IPS-NIHi7 (cell line): ENCODE measurements around the gene URI1.
"Not testable (repeated sequence)": the region's sequence is repeated elsewhere in the genome, so short reads cannot be mapped to it uniquely, and the experiment has no call there.

Source experiments
- DNase-seq: peaks from one replicate; pipeline ENCODE4 v3.0.0; 2012; ENCODE audit warnings: mixed read lengths; ENCODE audit errors: extremely low spot score

URI1 gene

DNA sequence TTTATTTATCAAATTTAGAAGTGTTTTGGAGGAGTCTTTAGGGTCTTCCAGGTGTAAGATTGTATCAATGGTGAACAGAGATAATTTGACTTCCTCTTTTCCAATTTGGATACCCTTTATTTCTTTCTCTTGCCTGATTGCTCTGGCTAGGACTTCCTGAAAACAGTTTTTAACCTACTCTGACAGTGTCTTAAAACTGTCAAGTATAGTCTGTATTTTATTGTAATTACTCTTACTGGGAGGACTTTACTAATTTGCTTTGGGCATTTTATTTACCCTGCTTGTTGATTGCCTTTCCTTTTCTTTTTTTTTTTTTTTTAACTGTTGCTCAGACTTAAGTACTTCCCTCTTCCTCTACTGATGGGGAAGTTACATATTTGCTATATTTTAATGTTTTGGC, 81.3 kb downstream of the URI1 start:
- no peak for DNase-seq

DNA sequence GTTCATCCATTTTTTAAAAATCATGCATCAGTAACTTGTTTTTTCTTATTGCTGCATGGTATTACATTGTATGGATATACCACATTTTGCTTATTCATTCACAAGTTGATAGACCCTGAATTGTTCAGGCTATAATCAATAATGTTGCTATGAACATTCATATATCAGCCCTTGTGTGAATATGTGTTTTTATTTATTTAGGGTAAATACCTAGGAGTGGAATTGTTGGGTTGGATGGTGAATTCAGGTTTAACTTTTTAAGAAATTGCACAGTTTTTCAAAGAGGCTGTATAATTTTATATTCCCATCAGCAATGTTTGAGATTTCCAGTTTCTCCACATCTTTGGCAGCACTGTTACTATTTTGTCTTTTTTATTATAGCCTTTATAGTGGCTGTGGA, 82.1 kb downstream of the URI1 start:
- no peak for DNase-seq

DNA sequence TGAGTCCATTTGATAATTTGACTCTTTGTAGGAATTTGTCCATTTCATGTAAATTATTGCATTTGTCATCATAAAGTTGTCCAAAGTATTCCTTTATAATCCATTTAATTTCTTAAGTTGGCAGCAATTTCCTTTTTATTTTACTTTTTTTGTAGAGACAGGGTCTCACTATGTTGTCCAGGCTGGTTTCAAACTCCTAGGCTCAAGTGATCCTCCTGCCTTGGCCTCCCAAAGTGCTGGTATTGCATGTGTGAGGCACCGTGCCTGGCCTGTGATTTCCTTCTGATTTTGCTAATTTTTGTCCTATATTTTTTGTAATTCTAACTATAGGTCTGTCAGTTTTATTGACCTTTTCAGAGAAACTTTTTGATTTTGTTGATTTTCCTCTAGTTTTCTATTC, 84.9 kb downstream of the URI1 start:
- no peak for DNase-seq

DNA sequence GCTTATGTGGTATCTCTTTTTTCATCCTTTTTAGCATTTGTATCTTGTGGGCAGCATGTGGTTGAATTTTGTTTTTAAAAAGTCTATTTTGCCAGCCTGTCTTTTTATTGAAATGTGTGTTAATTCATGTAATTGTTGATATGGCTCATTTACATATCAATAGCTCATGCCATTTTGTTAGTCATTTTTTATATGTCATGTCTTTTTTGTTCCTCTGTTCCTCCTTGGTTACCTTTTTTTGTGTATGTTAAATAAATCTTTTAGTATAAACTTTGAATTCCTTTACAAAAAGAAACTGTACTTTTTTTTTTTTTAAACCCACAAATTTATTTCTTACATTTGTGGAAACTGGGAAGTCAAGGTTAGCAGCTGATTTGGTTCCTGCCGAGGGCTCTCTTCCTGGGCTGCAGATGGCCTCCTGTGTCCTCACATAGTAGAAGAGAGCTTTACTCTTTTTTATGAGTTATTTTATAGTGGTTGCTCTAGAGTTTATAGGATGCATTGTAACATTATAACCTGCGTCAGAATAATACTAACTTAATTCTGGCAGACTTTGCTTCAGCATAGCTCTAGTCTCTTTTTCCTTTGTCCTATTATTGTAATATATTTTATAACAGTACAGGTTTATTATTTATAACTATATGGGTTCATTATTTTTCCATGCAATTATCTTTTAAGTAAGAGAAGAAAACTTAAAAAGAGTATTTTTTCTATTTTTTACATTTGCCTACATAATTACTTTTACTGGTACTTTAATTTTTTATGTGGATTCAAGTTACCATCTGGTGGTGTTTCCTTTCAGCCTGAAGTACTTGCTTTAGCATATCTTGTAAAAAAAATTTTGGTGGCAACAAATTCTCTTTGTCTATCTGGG, 86.3 kb downstream of the URI1 start:
- DNase-seq, result no peak

DNA sequence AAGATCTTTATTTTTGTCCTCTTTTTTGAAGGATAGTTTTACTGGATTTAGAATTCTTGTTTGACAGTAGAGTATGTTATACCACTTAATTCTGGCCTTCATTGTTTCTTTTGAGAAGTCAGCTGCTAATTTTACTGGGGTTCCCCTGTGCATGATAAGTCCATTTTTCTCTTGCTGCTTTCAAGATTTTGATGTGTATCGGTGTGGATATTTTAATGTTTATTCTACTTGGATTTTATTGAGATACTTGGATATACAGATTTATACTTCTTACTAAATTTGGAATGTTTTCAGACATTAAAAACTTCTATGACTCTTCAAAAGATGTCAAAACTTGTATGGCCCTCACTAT, 86.9 kb downstream of the URI1 start:
- no peak for DNase-seq

DNA sequence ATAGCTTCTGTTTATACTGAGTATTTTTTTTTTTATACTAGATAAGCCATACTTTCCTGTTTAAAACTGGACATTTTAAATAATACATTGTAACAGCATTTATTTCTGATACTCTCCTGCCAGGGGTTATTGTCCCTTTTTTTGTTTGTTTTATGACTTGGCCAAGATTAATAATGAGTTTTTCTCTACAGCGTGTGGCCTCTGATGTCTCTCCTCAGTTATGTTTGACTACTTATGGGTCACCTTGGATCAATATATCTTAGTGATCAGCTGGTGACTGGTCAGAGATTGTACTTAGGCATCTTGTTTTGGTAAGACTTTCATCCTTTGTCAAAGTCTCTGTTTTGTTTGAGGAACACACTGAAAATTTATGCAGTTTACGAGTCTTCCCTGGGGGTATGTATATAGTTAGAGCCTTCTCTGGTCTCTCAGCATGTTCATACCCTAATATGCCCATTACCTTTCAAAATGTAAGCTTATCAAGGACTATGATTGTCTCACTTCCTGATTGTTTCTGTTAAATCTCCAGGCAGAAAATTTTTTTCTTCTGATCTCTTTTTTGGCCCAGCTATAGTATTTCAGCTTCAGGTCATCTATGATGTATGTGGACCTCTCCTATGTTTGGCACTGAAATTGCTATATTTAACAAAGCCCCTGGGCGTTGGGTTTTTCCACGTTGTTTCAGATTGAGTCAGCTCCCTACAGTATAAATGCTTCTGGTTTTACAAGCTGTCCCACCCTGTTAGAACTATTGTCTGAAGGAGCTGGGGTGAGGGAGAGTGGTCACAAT, 87.9 kb downstream of the URI1 start:
- DNase-seq, result no peak

DNA sequence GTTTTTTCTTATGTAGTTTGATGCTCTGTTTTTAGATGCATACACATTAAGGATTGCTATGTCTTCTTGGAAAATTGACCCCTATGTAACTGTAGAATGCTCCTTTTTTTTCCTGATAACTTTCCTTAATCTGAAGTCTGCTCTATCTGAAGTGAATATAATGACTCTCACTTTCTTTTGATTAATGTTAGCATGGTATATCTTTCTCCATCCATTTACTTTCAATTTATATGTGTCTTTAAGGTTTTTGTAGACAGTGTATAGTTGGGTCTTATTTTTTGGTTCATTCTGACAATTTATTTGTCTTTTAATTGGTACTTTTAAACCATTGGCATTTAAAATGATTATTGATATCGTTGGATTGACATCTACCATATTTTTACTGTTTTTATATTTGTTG, 92.3 kb downstream of the URI1 start:
- no peak for DNase-seq

DNA sequence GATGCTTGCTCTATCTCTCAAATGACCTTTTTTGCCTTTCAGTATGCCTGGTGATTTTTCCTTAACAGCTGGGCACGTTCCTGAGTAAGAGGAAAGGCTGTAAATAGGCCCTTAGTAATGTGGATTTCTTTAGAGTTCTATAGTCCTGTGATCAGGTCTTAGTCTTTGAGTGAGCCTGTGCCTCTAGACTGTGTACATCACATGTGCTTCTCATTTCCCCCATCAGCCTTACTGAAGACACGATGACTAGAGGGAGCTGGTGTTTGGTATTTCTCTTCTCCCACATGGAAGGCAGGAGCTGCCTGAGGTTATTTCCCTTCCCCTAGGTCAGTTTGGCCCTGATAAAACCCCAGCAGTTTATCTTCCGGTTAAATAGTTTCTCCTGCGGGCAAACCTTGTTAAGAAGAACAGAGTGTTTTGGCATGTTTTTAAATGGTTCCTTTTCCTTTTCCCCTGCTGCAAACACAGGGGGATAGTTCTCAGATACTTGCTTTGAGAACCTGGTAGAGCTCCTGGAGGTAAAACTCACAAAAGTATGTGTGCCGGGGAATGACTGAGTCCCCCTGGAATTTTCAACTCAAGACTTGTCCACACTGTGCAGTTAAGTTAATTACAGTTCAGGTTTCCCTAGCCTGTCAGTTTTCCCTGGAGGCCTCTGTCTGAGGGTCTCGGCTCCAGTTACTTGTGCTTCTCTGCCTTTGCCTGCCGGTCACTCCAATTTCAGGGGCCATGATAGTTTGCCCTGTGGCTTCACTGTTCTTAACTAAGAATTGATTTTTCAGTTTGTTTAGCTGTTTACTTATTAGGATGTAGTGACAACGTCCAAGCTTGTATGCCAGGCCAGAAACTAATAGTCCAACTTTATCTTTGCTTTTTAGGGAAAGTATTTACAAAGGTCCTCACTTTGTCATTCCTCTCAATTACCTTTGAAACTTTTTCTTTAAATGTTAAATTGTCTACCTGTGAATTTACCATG, 94.4 kb downstream of the URI1 start:
- no peak for DNase-seq

DNA sequence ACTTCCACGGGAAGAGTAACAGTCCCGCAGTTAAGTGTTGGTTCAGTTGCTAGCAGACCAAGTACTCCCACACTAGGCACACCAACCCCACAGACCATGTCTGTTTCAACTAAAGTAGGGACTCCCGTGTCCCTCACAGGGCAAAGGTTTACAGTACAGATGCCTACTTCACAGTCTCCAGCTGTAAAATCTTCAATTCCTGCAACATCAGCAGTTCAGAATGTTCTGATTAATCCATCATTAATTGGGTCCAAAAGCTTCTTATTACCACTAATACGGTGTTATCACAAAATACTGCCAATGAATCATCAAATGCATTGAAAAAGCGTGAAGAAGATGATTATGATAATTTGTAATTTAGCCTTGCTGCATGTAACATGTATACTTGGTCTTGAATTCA, 95.8 kb downstream of the URI1 start:
- no peak for DNase-seq

DNA sequence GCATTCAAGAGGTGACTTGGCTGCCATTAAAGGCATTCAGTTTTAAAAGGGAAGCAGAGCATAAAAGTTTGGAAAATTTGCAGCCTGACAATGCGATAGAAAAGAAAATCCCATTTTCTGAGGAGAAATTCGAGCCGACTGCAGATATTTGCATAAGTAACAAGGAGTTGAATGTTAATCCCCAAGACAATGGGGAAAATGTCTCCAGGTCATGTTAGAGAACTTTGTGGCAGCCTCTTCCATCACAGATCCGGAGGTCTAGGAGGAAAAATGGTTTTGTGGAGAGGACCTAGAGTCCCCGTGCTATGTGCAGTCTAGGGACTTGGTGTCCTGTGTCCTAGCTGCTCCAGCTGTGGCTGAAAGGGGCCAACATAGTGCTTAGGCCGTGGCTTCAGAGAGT, 99.9 kb downstream of the URI1 start:
- DNase-seq, result not testable (repeated sequence)

DNA sequence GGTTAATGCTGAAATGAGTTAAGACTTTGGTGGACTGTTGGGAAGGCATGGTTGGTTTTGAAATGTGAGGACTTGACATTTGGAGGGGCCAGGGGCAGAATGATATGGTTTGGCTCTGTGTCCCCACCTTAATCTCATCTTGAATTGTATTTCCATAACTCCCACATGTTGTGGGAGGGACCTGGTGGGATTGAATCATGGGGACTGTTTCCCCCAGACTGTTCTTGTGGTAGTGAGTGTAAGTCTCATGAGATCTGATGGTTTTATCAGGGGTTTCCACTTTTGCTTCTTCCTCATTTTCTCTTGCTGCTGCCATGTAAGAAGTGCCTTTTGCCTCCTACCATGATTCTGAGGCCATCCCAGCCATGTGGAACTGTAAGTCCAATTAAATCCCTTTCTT, 101.0 kb downstream of the URI1 start:
- not testable (repeated sequence) for DNase-seq

DNA sequence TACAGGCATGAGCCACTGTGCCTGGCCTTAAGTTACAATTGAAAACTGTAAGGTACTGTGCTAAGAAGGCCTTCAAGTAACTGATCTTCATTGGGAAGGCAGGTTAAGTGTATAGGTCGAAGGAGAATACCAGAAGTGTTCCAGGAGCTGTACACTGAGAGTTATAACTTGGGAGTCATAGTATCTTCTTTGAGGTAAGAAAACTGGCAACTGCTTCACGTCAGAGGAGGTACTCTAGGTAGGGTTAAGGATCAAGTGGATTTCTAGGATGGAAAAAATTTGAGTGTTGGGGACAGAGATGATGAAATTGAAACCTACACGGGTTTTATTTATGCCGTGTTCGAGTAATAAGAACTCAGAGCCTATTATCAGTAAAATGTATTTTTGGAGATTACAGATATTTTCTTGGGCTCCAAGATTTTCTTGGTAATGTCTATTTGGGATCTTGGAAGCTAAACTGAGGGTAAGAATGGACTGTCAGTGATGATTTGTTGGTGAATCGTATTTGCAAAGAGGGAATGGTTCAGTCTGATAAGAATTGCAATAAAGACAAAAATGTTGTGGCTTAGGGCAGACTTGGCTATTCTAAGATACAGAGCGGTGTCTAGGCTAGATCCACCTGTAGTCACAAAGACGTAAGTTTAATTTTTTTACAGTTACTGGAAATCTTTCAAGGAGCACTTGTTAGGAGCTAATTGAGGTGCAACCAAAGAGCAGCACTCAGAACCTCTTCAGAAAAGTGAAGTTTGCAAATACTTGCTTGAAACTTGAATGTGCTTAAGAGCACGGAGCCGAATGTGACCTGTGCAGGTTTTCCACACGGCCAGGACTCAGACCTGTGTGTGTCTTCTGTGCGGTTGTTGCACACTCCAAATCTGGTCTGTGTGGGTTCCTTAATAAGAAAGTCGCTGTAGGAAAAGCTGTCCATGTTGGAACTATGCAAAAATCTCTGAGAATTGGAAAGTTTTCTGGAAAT, 102.5 kb downstream of the URI1 start:
- DNase-seq, result no peak

DNA sequence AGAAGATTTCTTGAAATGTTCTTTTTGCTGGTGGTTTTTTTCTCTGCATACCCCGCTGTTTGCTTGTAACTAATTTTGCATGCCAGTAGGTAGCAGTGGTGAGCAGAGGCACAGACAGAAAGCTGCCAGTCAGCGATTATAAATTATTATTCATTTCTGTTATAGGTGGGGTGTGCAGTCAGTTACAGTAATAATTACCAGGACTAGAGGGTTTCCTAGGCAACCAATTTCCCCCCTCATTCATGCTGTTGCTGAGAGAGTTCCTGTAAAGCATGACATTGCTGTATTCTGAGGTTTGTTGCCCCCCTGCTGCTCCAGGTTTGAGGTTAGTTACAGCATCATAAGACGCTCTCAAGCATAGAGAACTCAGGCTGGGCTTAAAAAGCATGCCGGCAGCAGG, 104.5 kb downstream of the URI1 start:
- DNase-seq, result peak; percentile 21

DNA sequence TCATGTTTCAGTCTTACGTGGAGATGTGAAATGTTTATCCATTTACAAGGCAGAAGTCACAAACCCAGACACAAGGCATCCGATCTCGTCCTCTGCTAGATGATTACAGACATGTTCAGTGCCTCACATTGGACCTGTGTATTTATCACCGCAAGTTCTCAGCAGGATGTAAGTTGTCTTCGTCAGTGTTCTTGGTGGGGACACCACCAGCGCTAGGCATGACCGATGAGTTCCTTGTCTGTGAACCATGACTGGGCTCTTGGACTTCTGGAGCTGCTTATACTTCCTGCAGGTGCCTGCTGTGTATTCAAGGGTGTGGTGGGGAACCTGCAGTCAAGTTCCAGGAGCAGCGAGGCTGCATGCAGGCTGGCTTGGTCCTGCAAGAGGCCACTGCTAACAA, 105.4 kb downstream of the URI1 start:
- no peak for DNase-seq

DNA sequence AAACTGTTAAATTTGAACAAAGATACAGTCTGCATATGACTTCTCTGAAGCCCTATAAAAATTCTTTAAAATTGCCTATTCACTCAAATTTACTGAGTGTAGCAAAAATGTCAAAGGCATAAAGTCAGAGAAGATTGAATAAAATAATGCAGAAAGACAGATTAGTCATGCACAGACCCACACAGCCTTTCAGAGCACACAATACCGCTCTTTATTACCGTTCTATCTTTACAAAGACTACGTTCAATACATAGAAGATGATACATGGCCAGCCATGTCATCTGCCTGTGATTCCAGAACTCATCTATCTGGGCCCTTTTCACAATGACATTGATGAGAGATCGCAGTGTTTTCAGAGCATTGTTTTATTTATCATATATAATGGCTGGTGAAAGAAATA, 107.2 kb downstream of the URI1 start:
- DNase-seq, result no peak

DNA sequence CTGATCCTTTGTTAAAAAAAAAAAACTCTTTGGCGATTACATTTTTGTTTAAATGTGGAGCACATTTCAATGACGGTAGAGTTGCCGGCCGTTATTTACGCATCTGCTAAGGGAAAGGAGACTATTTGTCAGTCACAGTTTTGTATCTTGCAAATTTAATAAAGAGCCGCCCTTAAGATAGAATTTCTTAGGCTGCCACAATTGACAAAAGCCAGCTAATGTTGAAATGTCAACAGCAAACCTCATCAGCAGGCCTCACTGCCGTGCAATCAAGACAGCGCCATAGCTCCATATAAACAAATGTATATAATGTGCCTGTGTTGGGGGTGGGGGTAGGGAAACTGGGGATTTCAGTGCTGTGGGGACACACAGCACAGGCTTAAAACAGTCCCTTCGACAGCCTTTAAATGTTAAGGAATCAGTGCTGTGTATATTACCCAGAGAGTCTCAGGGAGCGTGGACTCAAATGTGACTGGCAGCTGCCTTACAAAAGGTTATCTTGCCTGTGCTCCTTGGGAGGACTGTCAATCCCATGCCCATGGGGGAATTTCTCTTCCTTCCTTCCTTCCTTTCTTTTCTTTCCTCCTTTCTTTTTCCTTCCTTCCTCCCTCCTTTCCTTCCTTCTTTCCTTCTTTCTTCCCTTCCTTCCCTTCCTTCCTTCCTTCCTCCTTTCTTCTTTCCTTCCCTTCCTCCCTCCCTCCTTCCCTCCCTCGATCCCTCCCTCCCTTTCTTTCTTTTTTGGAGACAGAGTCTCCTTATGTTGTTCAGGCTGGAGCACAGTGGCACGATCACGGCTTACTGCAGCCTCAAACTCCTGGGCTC, 108.0 kb downstream of the URI1 start:
- no peak for DNase-seq

DNA sequence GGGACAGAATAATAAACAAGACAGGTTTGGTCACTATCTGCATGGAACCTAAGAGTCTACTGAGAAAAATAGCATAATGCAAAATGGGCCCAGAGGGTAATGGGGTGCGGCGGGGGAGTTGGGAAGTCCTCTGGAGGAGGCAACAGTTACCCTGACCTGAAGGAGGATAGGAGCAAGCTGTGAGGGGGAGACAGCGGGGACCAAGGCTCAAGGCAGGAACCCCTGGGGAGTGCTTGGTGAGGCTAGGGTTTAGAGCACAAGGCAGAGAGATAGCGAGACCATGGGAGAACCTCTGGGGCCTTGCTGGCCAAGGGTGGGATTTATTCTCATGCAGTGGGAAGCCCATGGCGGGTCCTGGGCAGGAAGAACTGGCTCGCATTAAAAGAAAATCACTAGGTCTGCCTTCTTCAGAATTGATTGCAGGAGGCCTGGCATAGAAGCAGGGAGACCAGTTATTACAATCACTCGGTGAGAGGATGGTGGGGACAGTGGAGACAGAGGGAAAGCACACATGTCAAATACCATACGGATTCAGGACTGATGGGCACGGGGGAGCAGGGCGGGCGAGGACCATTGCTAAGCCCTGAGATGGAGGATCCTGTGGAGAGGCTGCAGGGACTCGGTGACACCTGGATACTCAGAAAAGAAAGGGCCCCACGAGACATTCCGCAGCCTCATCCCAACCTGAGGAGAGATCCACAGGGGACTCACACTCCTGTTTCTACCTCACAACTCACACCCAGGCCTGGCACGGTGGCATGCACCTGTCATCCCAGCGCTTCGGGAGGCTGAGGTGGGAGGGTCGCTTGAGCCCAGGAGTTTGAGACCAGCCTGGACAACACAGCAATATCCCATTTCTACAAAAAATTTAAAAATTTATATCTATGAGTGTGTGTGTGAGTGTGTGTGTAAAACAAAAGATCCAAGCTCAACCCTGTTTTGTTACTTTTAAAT, 110.4 kb downstream of the URI1 start:
- no peak for DNase-seq

DNA sequence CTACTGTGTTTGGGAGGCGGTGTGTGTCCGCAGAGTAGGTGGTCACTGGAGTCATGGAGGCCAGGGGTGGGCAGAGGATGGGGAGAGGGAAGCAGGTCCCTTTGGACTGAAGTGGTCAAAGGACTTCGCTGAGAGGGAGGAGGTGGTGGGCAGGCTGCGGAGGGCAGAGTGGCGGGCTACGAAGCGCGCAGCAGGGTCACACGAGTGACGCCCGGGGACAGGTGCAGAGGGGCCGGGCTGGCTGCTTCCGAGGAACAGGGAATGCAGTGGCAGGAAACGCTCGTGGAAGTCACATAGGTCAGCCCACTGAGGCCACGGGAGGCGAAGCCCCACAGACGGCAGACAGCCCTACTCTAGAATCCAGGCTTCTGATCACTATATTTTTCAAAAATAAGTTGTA, 111.5 kb downstream of the URI1 start:
- no peak for DNase-seq

DNA sequence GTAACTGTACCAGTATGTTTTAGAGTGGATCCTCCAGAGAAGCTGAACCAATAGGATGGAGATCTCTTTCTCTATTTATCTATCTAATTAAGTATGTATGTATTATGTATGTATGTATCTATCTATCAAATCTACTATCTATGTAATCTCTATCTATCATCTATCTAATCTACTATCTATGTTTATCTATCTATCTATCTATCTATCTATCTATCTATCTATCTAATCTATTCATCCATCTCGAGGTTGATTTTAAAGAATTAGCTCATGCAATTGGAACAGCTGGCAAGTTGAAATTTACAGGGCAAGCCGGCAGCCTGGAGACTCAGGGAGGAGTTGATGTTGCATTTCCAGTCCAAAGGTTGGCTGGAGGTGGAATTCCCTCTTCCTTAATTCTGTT, 112.2 kb downstream of the URI1 start:
- DNase-seq, result no peak
